BLaER1 treated with 17β-estradiol and CSF1 and Interleukin-3, amounts not matched to agents 10 nM and 100 nM (cell line): Measurements from ENCODE around the gene RHOH.
A peak's percentile ranks its signal among the peaks of the same experiment; 100 is the strongest.

ENCODE experiments used
- H3K27ac ChIP-seq, 11 experiments: shearing (Covaris generic); formaldehyde crosslinking; 2 replicates each; pipeline ENCODE4 v1.8.1; 2022
- H3K27me3 ChIP-seq, 11 experiments: shearing (Covaris generic); formaldehyde crosslinking; 2 replicates each; pipeline ENCODE4 v1.8.1; 2022
- H3K36me3 ChIP-seq, 11 experiments: shearing (Covaris generic); formaldehyde crosslinking; 2 replicates each; pipeline ENCODE4 v1.8.1; 2022
- H3K4me1 ChIP-seq, 10 experiments: shearing (Covaris generic); formaldehyde crosslinking; 2 replicates each; pipeline ENCODE4 v1.8.1; 2022
- H3K4me2 ChIP-seq, 11 experiments: shearing (Covaris generic); formaldehyde crosslinking; 2 replicates each; pipeline ENCODE4 v1.8.1; 2022
- H3K4me3 ChIP-seq, 10 experiments: shearing (Covaris generic); formaldehyde crosslinking; 2 replicates each; pipeline ENCODE4 v1.8.1; 2022
- H3K9ac ChIP-seq, 11 experiments: shearing (Covaris generic); formaldehyde crosslinking; 2 replicates each; pipeline ENCODE4 v1.8.1; 2022
- H3K9me3 ChIP-seq, 11 experiments: shearing (Covaris generic); formaldehyde crosslinking; replicated peaks in 1 of 11; 2 replicates each; pipeline ENCODE4 v1.8.1; 2022
- H4K20me1 ChIP-seq, 11 experiments: shearing (Covaris generic); formaldehyde crosslinking; 2 replicates each; pipeline ENCODE4 v1.8.1; 2022
- Cebpa-rat ChIP-seq, 11 experiments: shearing (Covaris generic); IDR thresholded peaks; 2 replicates each; pipeline ENCODE4 v1.8.1; 2022

The RHOH gene

DNA sequence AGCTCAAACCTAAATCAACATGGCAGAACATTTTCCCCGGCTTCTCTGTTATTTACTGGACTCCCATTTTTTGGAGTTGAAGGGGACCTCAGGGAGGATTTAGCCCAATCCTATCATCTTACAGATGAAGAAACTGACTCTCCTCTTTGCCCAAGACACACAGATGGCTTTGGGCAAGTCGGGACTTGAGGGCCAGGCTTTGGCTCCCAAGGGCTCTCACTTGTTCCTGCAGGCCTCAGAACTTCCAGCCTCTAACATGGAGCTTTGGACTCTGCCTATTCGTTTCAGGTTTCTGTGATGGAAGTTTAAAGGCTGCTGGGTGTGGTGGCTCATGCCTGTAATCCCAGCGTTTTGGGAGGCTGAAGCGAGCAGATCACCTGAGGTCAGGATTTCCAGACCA is 59.5 kb downstream of the RHOH start:
- H3K4me1 ChIP-seq, result peaks cover 23 to 49% (median 29%) of the 10 kb centered on the region in 10 experiments
- H3K9me3 ChIP-seq, result peaks cover 0 to 7% (median 0%) of the 10 kb centered on the region in 11 experiments; a peak in 1 of 22 replicates
- no peaks in the 10 kb centered on the region for H4K20me1 ChIP-seq
- no peak overlapping the region for H3K9ac ChIP-seq
- H3K4me2 ChIP-seq, result peak overlapping the region in 2 of 11 experiments; percentile 11 to 72; a peak in 3 of 22 replicates
- TF ChIP-seq Cebpa-rat (IDR thresholded peaks at IDR 0.05), result no peak
- no peak overlapping the region for H3K27ac ChIP-seq
- no peaks in the 10 kb centered on the region for H3K27me3 ChIP-seq
- H3K4me3 ChIP-seq, result no peak overlapping the region
- H3K36me3 ChIP-seq, result no peaks in the 10 kb centered on the region

DNA sequence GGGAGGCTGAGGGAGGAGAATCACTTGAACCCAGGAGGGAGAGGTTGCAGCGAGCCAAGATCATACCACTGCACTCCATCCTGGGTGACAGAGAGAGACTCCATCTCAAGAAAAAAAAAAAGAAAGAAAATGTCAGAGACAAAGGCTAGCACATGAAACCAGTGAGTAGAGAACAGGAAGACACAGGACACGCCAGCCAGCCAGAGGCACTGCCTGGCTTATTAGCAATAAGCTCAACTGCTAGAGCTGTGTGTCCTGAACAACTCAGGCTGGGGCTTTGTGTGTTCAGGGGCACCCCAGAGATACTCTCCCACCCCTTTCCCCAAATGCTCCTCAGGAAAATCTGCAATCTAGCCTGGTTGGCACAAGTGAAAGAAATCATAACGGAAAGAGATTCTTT is 60.0 kb downstream of the RHOH start:
- no peak for TF ChIP-seq Cebpa-rat (IDR thresholded peaks at IDR 0.05)
- H3K27me3 ChIP-seq, result no peaks in the 10 kb centered on the region
- peaks cover 23 to 47% (median 29%) of the 10 kb centered on the region in 10 experiments for H3K4me1 ChIP-seq
- H3K9me3 ChIP-seq, result peaks cover 0 to 7% (median 0%) of the 10 kb centered on the region in 11 experiments; a peak in 1 of 22 replicates
- H3K27ac ChIP-seq, result no peak overlapping the region
- no peaks in the 10 kb centered on the region for H4K20me1 ChIP-seq
- no peak overlapping the region for H3K4me3 ChIP-seq
- no peak overlapping the region for H3K9ac ChIP-seq
- H3K4me2 ChIP-seq, result peak overlapping the region in 3 of 11 experiments; percentile 11 to 34 (median 33); a peak in 3 of 22 replicates
- no peaks in the 10 kb centered on the region for H3K36me3 ChIP-seq

DNA sequence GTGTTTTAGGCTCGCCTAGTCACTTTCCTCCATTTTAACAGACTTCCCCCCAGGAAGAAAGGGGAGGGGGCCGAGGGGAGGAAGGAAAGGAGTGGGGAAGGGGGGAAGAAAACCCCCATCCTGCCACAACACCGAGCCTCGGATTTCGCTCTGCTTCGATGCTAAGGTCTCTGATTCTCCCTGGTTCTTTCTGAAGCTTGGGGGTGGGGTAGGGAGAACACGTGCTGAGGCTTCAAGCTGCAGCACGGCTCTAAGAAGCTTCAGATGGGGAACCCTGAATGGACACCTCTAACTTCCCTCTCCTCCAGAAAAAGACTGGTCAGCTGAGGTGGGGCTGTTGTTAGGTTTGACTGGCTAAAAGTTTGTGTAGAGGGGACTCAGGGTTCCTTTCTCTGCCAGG is 61.8 kb downstream of the RHOH start:
- Histone ChIP-seq H3K4me1 (peaks cover 23 to 45% (median 29%) of the 10 kb centered on the region in 10 experiments), H4K20me1 (no peaks in the 10 kb centered on the region), H3K9ac (peak overlapping the region in 2 of 11 experiments; percentile 1 to 35; a peak in 1 of 22 replicates), H3K27me3 (no peaks in the 10 kb centered on the region), H3K27ac (peak overlapping the region in 8 of 11 experiments; percentile 15 to 50 (median 23); a peak in 10 of 22 replicates), H3K36me3 (no peaks in the 10 kb centered on the region), H3K4me3 (no peak overlapping the region), H3K9me3 (peaks cover 0 to 7% (median 0%) of the 10 kb centered on the region in 11 experiments; a peak in 1 of 22 replicates), H3K4me2 (peak overlapping the region; percentile 28 to 70 (median 57))
- TF ChIP-seq Cebpa-rat (IDR thresholded peaks at IDR 0.05), result no peak

DNA sequence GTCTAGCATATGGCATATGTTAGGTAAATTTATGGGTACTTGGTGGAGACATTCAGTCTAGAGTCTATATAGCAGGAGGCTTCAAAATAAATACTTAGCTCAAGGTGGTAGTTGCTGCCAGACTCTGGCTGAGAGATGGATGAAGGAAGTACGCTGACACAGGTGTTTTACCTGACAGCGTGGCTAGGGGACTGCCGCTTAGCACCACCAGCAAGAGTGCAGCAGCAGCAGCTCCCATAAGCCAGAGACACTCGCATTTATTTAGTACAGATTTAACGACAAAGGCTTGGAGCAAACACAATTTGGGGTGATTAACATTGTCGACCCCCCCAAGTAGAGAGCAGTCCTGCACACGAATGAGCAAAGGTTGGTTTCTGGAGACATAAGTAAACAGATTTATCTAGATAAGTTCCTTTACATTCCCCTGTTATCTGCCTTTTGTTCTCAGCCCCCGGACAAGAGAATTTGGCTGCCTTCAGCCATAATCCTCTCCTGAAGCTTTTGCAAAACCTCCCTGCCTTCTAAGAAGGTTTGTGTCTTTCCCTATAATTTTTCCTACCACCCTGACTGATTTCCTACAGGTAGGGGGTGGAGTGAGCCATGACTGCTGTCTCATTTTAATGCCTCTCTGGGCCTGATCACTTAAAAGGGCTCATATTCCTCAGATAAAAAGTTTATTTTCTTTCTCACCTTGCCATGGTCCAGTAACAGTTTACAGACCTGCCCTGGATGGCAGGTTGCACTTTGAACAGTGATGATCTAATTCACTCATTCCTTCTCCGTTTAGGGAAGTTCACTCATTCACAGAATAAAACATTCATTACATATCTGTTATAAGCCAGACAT is 64.6 kb downstream of the RHOH start:
- H3K36me3 ChIP-seq, result no peaks in the 10 kb centered on the region
- no peak overlapping the region for H3K9ac ChIP-seq
- no peaks in the 10 kb centered on the region for H3K27me3 ChIP-seq
- no peak overlapping the region for H3K4me3 ChIP-seq
- H3K27ac ChIP-seq, result no peak overlapping the region
- TF ChIP-seq Cebpa-rat (IDR thresholded peaks at IDR 0.05), result no peak
- peaks cover 32 to 51% (median 44%) of the 10 kb centered on the region in 10 experiments for H3K4me1 ChIP-seq
- H3K4me2 ChIP-seq, result no peak overlapping the region
- no peaks in the 10 kb centered on the region for H4K20me1 ChIP-seq
- peaks cover 0 to 7% (median 0%) of the 10 kb centered on the region in 11 experiments; a peak in 1 of 22 replicates for H3K9me3 ChIP-seq

DNA sequence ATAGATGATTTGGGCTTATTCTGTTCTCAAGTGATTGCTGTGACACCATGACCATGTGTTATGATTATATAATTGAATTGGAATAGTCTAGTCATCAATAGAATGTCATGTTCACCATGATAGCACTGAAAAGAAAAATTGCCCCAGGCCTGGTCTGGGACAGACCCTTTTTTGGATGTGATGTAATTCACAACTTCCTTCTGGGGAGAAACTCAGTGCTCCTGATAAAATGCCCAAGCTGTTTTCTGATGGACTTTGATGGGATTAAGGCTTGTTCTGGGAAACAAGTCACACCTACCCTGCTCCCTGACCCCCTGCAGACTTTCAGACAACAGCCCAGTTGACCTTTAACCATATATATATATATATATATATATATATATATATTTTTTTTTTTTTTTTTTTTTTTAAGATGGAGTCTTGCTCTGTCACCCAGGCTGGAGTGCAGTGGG is 65.3 kb downstream of the RHOH start:
- Histone ChIP-seq H3K27me3 (no peaks in the 10 kb centered on the region), H3K4me1 (peaks cover 32 to 48% (median 40%) of the 10 kb centered on the region in 10 experiments), H3K27ac (no peak overlapping the region), H3K36me3 (no peaks in the 10 kb centered on the region), H4K20me1 (no peaks in the 10 kb centered on the region), H3K9ac (no peak overlapping the region), H3K9me3 (peaks cover 0 to 7% (median 0%) of the 10 kb centered on the region in 11 experiments; a peak in 1 of 22 replicates), H3K4me2 (no peak overlapping the region), H3K4me3 (no peak overlapping the region)
- TF ChIP-seq Cebpa-rat (IDR thresholded peaks at IDR 0.05), result no peak

DNA sequence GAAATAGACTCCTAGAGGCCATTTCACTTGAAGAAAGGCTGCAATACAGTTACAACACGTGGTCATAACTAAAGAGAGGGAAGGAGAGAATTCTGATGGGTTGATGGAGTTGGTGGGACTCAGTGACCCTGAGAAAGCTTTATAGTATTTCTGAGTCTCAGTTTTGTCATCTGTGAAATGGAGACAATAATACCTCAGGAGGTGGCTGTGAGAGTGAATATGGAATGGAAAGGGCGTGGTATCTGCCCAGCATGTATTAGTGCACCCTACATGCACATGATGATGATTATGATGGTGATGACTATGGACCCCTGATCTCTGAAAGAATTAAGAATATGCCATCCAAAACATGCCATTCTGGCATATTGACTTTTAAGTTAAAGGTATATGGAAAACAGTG is 66.0 kb downstream of the RHOH start:
- H3K9ac ChIP-seq, result no peak overlapping the region
- no peaks in the 10 kb centered on the region for H3K27me3 ChIP-seq
- no peaks in the 10 kb centered on the region for H4K20me1 ChIP-seq
- H3K36me3 ChIP-seq, result no peaks in the 10 kb centered on the region
- no peak for TF ChIP-seq Cebpa-rat (IDR thresholded peaks at IDR 0.05)
- no peak overlapping the region for H3K27ac ChIP-seq
- peaks cover 0 to 7% (median 0%) of the 10 kb centered on the region in 11 experiments; a peak in 1 of 22 replicates for H3K9me3 ChIP-seq
- no peak overlapping the region for H3K4me2 ChIP-seq
- peaks cover 32 to 45% (median 40%) of the 10 kb centered on the region in 10 experiments for H3K4me1 ChIP-seq
- H3K4me3 ChIP-seq, result no peak overlapping the region

DNA sequence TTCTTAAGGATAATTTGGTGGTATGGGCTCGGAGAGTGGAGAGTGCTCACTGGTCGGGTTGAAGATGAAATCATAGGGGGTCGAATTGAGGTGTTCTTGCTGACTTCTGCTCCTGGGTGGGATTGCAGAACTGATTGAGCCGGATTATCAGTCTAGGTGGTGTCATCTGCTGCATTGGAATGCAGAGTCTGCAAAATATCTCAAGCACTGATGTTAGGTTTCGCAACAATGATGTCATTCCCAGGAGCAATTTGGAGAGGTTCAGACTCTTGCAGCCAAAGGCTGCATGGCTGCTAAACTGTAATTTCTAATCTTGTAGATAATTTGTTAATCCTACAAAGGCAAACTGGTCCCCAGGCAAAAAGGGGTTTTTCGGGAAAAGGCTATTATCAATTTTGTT is 67.7 kb downstream of the RHOH start:
- TF ChIP-seq Cebpa-rat (IDR thresholded peaks at IDR 0.05), result peak in 9 of 11 experiments; percentile 27 to 83 (median 63); a peak in 13 of 22 replicates

DNA sequence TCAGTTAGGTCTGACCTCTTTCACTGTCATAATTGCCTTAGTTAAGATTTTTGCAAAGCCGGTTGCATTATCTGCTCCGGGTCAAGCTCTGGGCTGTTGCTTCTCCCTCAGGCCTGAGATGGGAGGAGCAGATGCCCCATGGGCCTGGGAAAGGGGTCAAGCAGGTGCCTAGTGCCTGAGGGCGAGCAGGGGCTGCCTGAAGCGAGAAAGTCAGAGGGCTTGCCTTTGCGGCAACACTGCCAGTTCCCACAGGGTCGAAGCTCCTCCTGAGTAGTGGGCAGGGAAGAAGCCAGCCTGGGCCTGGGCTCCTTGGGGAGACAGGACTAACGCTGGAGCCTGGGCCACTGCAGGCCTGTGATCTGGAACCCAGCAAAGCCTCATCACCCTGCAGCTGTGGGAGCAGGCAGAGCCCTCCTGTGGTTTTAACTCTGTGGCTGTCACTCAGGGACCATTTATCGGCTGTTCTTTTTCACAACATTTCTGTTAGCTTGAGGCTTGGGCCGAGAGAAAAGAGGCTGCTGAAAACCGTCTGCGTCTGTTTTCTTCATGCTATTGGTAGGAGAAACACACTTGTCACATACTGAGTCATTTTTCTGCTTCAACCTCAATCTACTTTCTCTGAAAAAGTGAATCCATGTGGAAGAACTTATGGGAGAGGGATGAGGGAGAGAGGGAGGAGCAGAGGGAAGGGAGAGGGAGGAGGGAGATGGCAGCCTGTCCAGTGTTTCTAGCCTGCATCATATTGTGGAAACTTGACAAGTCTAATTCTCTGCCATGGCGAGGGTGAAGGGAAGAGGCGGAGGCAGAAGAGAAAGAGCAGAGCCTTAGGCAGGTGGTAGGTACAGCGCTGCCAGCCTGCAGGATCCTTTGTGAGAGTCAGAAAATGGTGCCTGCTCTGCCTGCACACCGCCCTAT is 68.4 kb downstream of the RHOH start:
- Histone ChIP-seq H3K27me3 (no peaks in the 10 kb centered on the region), H3K27ac (peak overlapping the region in 9 of 11 experiments; percentile 16 to 72 (median 57); a peak in 17 of 22 replicates), H3K4me3 (no peak overlapping the region), H3K4me1 (peaks cover 23 to 29% (median 26%) of the 10 kb centered on the region in 10 experiments), H3K4me2 (peak overlapping the region; percentile 66 to 90 (median 77)), H3K9ac (peak overlapping the region in 9 of 11 experiments; percentile 4 to 70 (median 52); a peak in 16 of 22 replicates), H4K20me1 (no peaks in the 10 kb centered on the region), H3K9me3 (peaks cover 0 to 14% (median 3%) of the 10 kb centered on the region in 11 experiments; a peak in 10 of 22 replicates), H3K36me3 (no peaks in the 10 kb centered on the region)
- no peak for TF ChIP-seq Cebpa-rat (IDR thresholded peaks at IDR 0.05)

More for the DNA sequence above, 67.7 kb downstream of the RHOH start:
- Histone ChIP-seq H3K9ac (peak overlapping the region in 3 of 11 experiments; percentile 34 to 54 (median 41); a peak in 2 of 22 replicates), H3K4me3 (no peak overlapping the region), H3K4me1 (peaks cover 23 to 29% (median 27%) of the 10 kb centered on the region in 10 experiments), H3K36me3 (no peaks in the 10 kb centered on the region), H3K9me3 (peaks cover 0 to 13% (median 0%) of the 10 kb centered on the region in 11 experiments; a peak in 9 of 22 replicates), H3K4me2 (peak overlapping the region; percentile 66 to 90 (median 77); a peak in 20 of 22 replicates), H3K27ac (peak overlapping the region in 7 of 11 experiments; percentile 48 to 72 (median 58); a peak in 8 of 22 replicates), H4K20me1 (no peaks in the 10 kb centered on the region), H3K27me3 (no peaks in the 10 kb centered on the region)
